GM12801 (cell line): Measurements from ENCODE around the gene ATPAF2.

Experiments used
- TF ChIP-seq, protein P1 (sequence below): IDR thresholded peaks from one replicate; pipeline ENCODE4 v1.5.1; 2011; ENCODE audit warnings: control low read depth; ENCODE audit not compliant: insufficient read length; ENCODE audit errors: extremely low read depth

ATPAF2 gene

DNA sequence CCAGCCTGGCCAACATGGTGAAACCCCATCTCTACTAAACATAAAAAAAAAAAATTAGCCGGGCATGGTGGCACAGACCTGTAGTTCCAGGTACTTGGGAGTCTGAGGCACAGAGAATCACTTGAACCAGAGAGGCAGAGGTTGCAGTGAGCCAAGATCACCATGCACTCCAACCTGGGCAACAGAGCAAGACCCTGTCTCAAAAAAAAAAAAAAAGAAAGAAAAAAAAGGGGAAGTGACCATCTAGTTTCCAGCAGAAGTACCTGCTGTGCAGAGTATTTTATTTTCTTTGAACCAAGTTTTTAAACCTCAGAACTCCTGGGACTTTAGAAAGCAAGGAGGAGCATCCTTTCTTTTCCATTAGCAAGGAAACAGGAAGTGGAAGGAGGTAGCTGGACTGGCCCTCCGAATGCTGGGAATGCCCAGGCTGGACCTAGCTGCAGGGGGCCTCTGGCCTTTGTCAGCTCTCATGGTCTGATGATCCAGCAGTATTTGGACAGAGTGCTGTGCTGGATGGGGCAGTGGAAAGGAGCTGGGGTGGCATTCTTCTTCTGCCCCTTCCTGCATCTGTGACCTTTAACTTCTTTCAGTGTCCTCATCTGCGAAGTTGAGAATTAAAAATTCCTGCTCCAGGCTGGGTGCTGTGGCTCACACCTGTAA lies 6.9 kb upstream of the ATPAF2 start:
- TF ChIP-seq, protein P1, sequence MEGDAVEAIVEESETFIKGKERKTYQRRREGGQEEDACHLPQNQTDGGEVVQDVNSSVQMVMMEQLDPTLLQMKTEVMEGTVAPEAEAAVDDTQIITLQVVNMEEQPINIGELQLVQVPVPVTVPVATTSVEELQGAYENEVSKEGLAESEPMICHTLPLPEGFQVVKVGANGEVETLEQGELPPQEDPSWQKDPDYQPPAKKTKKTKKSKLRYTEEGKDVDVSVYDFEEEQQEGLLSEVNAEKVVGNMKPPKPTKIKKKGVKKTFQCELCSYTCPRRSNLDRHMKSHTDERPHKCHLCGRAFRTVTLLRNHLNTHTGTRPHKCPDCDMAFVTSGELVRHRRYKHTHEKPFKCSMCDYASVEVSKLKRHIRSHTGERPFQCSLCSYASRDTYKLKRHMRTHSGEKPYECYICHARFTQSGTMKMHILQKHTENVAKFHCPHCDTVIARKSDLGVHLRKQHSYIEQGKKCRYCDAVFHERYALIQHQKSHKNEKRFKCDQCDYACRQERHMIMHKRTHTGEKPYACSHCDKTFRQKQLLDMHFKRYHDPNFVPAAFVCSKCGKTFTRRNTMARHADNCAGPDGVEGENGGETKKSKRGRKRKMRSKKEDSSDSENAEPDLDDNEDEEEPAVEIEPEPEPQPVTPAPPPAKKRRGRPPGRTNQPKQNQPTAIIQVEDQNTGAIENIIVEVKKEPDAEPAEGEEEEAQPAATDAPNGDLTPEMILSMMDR = no peak

DNA sequence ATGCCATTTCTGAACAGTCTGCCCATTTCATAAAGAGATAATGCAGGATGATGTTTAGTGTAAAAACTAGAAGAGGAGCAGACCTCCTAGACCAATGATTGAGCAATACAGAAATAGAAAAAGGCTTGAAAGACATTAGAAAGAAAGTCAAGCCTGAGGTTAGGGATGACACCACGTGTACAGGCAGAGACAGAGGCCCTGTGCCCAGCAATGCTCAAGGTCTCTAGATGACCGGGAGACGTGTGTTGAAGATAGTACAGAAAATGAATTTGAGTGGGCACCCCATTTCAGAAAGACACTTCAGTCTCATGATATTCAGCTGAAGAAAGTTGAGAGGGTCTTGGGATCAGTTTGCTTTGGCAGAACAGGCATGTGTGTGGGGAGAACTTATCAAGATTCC lies 5.6 kb upstream of the ATPAF2 start:
- TF ChIP-seq, protein P1 = no peak

DNA sequence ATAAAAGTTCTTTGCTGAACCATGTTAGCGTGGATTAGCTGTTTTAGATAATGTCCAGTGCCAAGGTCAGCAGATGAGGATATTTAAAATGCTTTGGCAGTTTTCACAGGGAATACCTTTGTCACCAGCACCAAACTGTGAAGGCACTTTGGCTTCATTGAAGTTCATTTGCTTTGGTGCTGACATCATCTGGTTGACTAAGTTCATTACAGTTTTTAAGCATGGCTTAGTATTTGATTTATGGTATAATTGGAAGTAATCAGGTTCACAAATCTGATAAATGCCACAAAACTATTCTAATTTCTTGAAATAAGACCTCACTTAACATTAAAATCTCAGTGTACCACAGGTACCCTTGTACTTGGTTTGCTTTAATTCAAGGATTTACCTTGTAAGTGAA lies 4.5 kb upstream of the ATPAF2 start:
- TF ChIP-seq, protein P1 = no peak

DNA sequence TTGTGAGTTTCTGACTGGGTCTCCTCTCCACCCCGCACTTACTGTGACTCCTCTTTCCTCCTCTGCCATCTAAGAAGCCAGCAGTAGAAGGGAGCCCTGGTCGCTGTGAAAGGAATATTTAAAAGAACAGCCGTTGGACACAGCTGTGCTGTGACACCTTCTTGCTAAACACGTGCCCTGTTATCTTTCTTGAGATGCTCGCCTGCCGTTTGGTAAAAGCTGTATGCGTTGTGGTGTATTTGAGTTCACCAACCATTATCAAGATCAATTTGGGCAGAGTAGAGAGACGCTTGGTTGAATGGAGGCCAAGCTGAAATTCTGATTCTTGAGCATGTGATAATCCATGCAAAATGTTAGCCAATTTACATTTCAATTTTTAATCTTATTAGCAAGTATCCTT lies 4.0 kb upstream of the ATPAF2 start:
- TF ChIP-seq, protein P1 = no peak

DNA sequence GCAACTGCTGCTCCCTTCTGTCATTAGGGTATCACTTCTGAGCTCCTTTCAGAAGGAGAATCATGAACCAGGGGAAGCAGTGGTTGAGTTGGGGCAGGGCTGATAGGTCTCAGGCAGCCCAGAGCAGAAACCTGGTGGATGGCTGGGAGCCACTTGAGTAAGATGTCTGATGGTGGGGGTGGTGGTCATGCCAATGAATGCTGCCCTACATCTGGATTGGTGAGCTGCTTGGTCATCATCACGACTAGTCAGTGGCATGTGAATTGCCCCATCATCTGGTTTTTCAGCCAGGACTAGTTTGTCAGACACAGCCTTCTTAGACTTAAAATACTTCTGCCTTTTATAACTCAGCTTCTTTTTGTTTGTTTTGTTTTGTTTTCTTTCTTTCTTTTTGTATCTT lies 2.8 kb upstream of the ATPAF2 start:
- TF ChIP-seq, protein P1 = no peak

DNA sequence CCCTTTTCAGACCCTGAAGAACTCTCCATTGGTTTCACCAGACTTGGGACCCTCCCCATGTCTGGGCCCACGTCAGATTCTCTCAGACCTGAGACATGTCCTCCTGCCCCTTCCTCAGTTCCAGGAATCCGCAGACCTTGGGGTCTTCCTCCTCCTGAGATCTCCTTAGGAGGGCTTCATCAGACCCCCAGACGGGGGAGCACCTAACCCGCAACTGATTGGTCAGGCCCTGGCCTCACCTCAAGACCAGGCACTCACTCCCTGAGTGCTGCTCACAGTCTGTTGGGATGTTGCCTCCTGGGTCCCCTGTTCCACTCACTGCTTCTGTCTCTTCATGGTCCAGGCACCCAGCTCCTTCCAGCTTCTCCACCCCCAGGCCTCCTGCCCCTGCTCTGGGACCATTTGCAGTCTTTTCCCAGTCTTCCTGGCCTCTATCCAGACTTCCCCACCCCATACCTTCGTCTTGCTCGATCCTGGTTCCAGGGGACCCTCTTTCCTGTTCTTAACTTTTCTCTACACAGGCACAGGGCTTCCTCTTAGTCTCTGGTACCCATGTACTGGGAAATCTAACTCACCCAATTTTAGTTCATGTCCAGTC lies 1.4 kb upstream of the ATPAF2 start:
- TF ChIP-seq, protein P1 = no peak

DNA sequence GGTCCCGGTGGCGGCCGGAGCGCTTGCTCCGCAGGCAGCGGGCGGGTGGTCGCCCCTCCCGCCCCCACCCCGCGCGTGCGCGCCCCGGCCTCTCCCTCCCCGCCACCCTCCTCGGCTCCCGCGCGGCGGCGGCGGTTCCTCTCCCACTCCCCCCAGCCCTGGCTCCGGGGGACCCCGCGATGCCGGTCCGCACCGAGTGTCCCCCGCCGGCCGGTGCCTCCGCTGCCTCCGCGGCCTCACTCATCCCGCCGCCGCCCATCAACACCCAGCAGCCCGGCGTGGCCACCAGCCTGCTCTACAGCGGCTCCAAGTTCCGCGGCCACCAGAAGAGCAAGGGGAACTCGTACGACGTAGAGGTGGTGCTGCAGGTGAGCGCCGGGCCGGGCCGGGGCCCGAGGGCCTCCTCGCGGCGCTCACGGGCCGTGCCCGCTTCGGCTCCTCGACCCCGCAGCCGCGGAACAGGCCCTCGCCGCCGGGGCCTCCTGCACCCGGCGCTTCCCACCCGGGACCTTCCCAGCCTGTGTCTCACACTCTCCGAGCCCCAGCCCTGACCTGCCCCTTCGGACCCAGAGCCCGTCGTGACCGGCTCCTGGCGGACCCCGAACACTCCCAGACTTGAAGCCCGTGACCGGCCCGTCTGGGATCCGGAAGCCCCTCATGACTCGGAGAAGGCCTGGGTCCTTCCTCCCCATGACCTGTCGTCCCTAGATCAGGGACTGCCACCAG lies 730 bp upstream of the ATPAF2 start:
- TF ChIP-seq, protein P1 = no peak
